ENCODE results near the gene NEK1. TPM values are rescaled to one million over a fixed set of nuclear protein-coding genes. Genes with fewer than 3 reads are reported as not detected.

Gene NEK1
- polyA plus RNA-seq, 1 donor (not counting 4 experiments of a cell fraction or from before 2014, with no cell fraction given): 7.8 TPM

DNA sequence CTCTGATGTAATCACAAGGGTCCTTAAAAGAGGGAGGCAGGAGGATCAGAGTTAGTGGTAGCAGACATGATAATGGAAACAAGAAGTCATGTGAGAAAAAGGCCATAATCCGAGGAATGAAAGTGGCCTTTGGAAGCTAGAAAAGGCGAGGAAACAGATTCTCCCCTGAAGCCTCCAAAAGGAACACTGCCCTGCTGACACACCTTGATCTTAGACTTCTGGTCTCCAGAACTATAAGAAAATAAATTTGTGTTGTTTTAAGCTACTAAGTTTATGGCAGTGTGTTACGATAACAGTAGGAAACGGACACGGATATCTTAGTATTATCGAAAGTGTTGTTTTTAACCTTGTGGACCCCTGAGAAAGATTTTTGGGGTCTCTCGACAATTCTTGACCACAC lies 32.4 kb upstream of the NEK1 start:
- no peaks in the 10 kb centered on the region for H3K9me3 ChIP-seq (ENCODE audit: control insufficient read depth, low read depth, low read length)
- no peak for TF ChIP-seq EZH2 (IDR thresholded peaks at IDR 0.05; ENCODE audit: low read length)
- TF ChIP-seq, protein P1, sequence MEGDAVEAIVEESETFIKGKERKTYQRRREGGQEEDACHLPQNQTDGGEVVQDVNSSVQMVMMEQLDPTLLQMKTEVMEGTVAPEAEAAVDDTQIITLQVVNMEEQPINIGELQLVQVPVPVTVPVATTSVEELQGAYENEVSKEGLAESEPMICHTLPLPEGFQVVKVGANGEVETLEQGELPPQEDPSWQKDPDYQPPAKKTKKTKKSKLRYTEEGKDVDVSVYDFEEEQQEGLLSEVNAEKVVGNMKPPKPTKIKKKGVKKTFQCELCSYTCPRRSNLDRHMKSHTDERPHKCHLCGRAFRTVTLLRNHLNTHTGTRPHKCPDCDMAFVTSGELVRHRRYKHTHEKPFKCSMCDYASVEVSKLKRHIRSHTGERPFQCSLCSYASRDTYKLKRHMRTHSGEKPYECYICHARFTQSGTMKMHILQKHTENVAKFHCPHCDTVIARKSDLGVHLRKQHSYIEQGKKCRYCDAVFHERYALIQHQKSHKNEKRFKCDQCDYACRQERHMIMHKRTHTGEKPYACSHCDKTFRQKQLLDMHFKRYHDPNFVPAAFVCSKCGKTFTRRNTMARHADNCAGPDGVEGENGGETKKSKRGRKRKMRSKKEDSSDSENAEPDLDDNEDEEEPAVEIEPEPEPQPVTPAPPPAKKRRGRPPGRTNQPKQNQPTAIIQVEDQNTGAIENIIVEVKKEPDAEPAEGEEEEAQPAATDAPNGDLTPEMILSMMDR (optimal IDR thresholded peaks at IDR 0.05 in 1 of 3, IDR thresholded peaks at IDR 0.05 in 1 of 3, conservative IDR thresholded peaks at IDR 0.05 in 1 of 3; ENCODE audit: extremely low read depth in 1 of 3, insufficient read depth in 2 of 3, low read length in 3 of 3): no peak
- no peak overlapping the region for H3K4me2 ChIP-seq (ENCODE audit: control insufficient read depth, extremely low read depth, insufficient read depth, low read depth, low read length)
- no peaks in the 10 kb centered on the region for H3K36me3 ChIP-seq (ENCODE audit: control insufficient read depth in 2 of 2, extremely low read depth in 1 of 2, insufficient read depth in 2 of 2, low read length in 2 of 2)
- H3K4me3 ChIP-seq (ENCODE audit: control insufficient read depth in 2 of 3, extremely low read depth in 1 of 3, insufficient read depth in 2 of 3, low read depth in 1 of 3, low read length in 3 of 3): no peak overlapping the region
- no peaks in the 10 kb centered on the region for H3K27me3 ChIP-seq (ENCODE audit: control insufficient read depth, extremely low read depth, insufficient read depth, low read length)
- H3K9me1 ChIP-seq (ENCODE audit: control insufficient read depth, extremely low read depth, insufficient read depth, low read length): no peaks in the 10 kb centered on the region
- H2AFZ ChIP-seq (ENCODE audit: control insufficient read depth, low read length): no peak overlapping the region
- no peak overlapping the region for H3K9ac ChIP-seq (ENCODE audit: control insufficient read depth, extremely low read depth, insufficient read depth, low read length)
- H3K79me2 ChIP-seq (ENCODE audit: control insufficient read depth, insufficient read depth, low read length): no peaks in the 10 kb centered on the region
- dilution Hi-C loops (cut with MboI; ENCODE audit: extremely low pct_ligation_motif_present, low sequenced_read_pairs): no loop called here
- H3K4me1 ChIP-seq (ENCODE audit: control insufficient read depth, extremely low read depth, insufficient read depth, low read length): no peaks in the 10 kb centered on the region
- no peak overlapping the region for H3K27ac ChIP-seq (ENCODE audit: control insufficient read depth, insufficient read depth, low read length)
- FAIRE-seq: no peak
- no peaks in the 10 kb centered on the region for H4K20me1 ChIP-seq (ENCODE audit: control insufficient read depth, extremely low read depth, insufficient read depth, low read length)
- DNase-seq (ENCODE audit: low read depth, low spot score): no peak

DNA sequence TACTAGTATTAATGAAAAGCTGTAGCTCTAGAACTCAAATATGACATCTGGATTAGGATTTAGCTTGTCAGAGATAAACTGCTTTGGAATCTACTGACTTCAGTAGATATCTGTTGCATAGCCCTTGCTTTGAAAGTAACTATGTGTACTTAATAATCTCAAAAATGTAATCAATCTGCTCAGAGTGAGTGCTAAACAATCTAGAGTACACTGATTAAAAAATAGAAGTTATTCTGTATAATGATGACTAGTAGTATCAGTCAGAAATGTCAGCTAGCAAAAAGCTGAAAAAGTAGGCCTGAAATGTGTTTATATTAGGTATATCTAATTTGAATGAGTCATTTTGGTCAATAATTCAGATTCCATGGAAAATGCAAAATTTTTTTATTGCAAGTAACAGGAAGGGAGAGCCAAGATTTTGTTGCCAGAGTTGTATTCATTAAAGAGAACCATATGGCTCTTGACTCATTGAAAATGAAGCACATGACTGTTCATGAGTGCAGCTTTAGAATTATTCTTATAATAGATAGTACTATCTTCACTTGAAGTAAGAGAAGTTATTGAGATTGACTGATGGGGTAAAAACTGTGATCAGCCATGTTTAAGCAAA lies 28.0 kb upstream of the NEK1 start:
- DNase-seq (ENCODE audit: low read depth, low spot score): no peak
- no peak for FAIRE-seq
- no peaks in the 10 kb centered on the region for H3K27me3 ChIP-seq (ENCODE audit: control insufficient read depth, extremely low read depth, insufficient read depth, low read length)
- no peaks in the 10 kb centered on the region for H3K79me2 ChIP-seq (ENCODE audit: control insufficient read depth, insufficient read depth, low read length)
- H3K36me3 ChIP-seq (ENCODE audit: control insufficient read depth in 2 of 2, extremely low read depth in 1 of 2, insufficient read depth in 2 of 2, low read length in 2 of 2): peaks cover 0 to 5% of the 10 kb centered on the region in 2 experiments
- H4K20me1 ChIP-seq (ENCODE audit: control insufficient read depth, extremely low read depth, insufficient read depth, low read length): no peaks in the 10 kb centered on the region
- H3K27ac ChIP-seq (ENCODE audit: control insufficient read depth, insufficient read depth, low read length): no peak overlapping the region
- no peak overlapping the region for H2AFZ ChIP-seq (ENCODE audit: control insufficient read depth, low read length)
- H3K4me3 ChIP-seq (ENCODE audit: control insufficient read depth in 2 of 3, extremely low read depth in 1 of 3, insufficient read depth in 2 of 3, low read depth in 1 of 3, low read length in 3 of 3): no peak overlapping the region
- H3K4me1 ChIP-seq (ENCODE audit: control insufficient read depth, extremely low read depth, insufficient read depth, low read length): no peaks in the 10 kb centered on the region
- no peaks in the 10 kb centered on the region for H3K9me3 ChIP-seq (ENCODE audit: control insufficient read depth, low read depth, low read length)
- H3K9ac ChIP-seq (ENCODE audit: control insufficient read depth, extremely low read depth, insufficient read depth, low read length): no peak overlapping the region
- no peak for TF ChIP-seq EZH2 (IDR thresholded peaks at IDR 0.05; ENCODE audit: low read length)
- TF ChIP-seq, protein P1 (optimal IDR thresholded peaks at IDR 0.05 in 1 of 3, IDR thresholded peaks at IDR 0.05 in 1 of 3, conservative IDR thresholded peaks at IDR 0.05 in 1 of 3; ENCODE audit: extremely low read depth in 1 of 3, insufficient read depth in 2 of 3, low read length in 3 of 3): no peak
- no peak overlapping the region for H3K4me2 ChIP-seq (ENCODE audit: control insufficient read depth, extremely low read depth, insufficient read depth, low read depth, low read length)
- no peaks in the 10 kb centered on the region for H3K9me1 ChIP-seq (ENCODE audit: control insufficient read depth, extremely low read depth, insufficient read depth, low read length)
- dilution Hi-C loops (cut with MboI; ENCODE audit: extremely low pct_ligation_motif_present, low sequenced_read_pairs): no loop called here

Data from keratinocyte (primary cell).